Measurements from ENCODE around the gene FAM240A. TPM values are rescaled to one million over a fixed set of nuclear protein-coding genes. Genes with fewer than 3 reads are reported as not detected.
"Not testable (repeated sequence)": the region's sequence is repeated elsewhere in the genome, so short reads cannot be mapped to it uniquely, and the experiment has no call there.

FAM240A gene
- total RNA-seq, 1 experiment from 2014 or later = not detected

GRCh38 chr3:46574881-46575576 lies 37.3 kb upstream of the FAM240A start:
- Mint-ChIP-seq H3K4me3 (ENCODE audit: low read depth, unreplicated experiment) (no peak overlapping the region), H3K27ac (ENCODE audit: unreplicated experiment) (no peak overlapping the region), H3K9me3 (ENCODE audit: low read depth, unreplicated experiment) (no peaks in the 10 kb centered on the region), H3K4me1 (ENCODE audit: low read depth, unreplicated experiment) (no peaks in the 10 kb centered on the region), H3K36me3 (ENCODE audit: insufficient read depth, unreplicated experiment) (no peaks in the 10 kb centered on the region), H3K27me3 (ENCODE audit: unreplicated experiment) (no peaks in the 10 kb centered on the region)
- CTCF ChIA-PET = no interaction called here
- no peak for TF ChIP-seq CTCF (IDR thresholded peaks at IDR 0.05; ENCODE audit: unreplicated experiment)
- DNase-seq = no peak
- intact Hi-C loops (cut with micrococcal nuclease; ENCODE audit: unreplicated experiment) = no loop called here
- no TSS peak for BruUV-seq (replicated peaks)

GRCh38 chr3:46575577-46576222 lies 36.6 kb upstream of the FAM240A start:
- H3K36me3 Mint-ChIP-seq (ENCODE audit: insufficient read depth, unreplicated experiment) = no peaks in the 10 kb centered on the region
- no peaks in the 10 kb centered on the region for H3K9me3 Mint-ChIP-seq (ENCODE audit: low read depth, unreplicated experiment)
- H3K4me3 Mint-ChIP-seq (ENCODE audit: low read depth, unreplicated experiment) = no peak overlapping the region
- BruUV-seq (replicated peaks) = no TSS peak
- no peaks in the 10 kb centered on the region for H3K27me3 Mint-ChIP-seq (ENCODE audit: unreplicated experiment)
- CTCF ChIA-PET = no interaction called here
- no peaks in the 10 kb centered on the region for H3K4me1 Mint-ChIP-seq (ENCODE audit: low read depth, unreplicated experiment)
- DNase-seq = no peak
- intact Hi-C loops (cut with micrococcal nuclease; ENCODE audit: unreplicated experiment) = no loop called here
- no peak overlapping the region for H3K27ac Mint-ChIP-seq (ENCODE audit: unreplicated experiment)
- no peak for TF ChIP-seq CTCF (IDR thresholded peaks at IDR 0.05; ENCODE audit: unreplicated experiment)

- no peak overlapping the region for H3K4me3 Mint-ChIP-seq (ENCODE audit: low read depth, unreplicated experiment)
- no peak overlapping the region for H3K27ac Mint-ChIP-seq (ENCODE audit: unreplicated experiment)
- BruUV-seq (replicated peaks) = no TSS peak
- intact Hi-C loops (cut with micrococcal nuclease; ENCODE audit: unreplicated experiment) = no loop called here
- H3K9me3 Mint-ChIP-seq (ENCODE audit: low read depth, unreplicated experiment) = no peaks in the 10 kb centered on the region
- no peak for DNase-seq
- no peaks in the 10 kb centered on the region for H3K4me1 Mint-ChIP-seq (ENCODE audit: low read depth, unreplicated experiment)
- CTCF ChIA-PET = no interaction called here
- H3K36me3 Mint-ChIP-seq (ENCODE audit: insufficient read depth, unreplicated experiment) = no peaks in the 10 kb centered on the region
- no peaks in the 10 kb centered on the region for H3K27me3 Mint-ChIP-seq (ENCODE audit: unreplicated experiment)
- no peak for TF ChIP-seq CTCF (IDR thresholded peaks at IDR 0.05; ENCODE audit: unreplicated experiment)
Observed at GRCh38 chr3:46576386-46576785, 35.9 kb upstream of the FAM240A start.

- no peak for DNase-seq
- Mint-ChIP-seq H3K36me3 (ENCODE audit: insufficient read depth, unreplicated experiment) (no peaks in the 10 kb centered on the region), H3K4me3 (ENCODE audit: low read depth, unreplicated experiment) (no peak overlapping the region), H3K9me3 (ENCODE audit: low read depth, unreplicated experiment) (no peaks in the 10 kb centered on the region), H3K4me1 (ENCODE audit: low read depth, unreplicated experiment) (no peaks in the 10 kb centered on the region), H3K27me3 (ENCODE audit: unreplicated experiment) (no peaks in the 10 kb centered on the region), H3K27ac (ENCODE audit: unreplicated experiment) (no peak overlapping the region)
- BruUV-seq (replicated peaks) = no TSS peak
- intact Hi-C loops (cut with micrococcal nuclease; ENCODE audit: unreplicated experiment) = no loop called here
- no peak for TF ChIP-seq CTCF (IDR thresholded peaks at IDR 0.05; ENCODE audit: unreplicated experiment)
- CTCF ChIA-PET = no interaction called here
Observed at GRCh38 chr3:46576879-46577278, 35.4 kb upstream of the FAM240A start.

- not testable (repeated sequence) for H3K27me3 Mint-ChIP-seq (ENCODE audit: unreplicated experiment); H3K9me3 Mint-ChIP-seq (ENCODE audit: low read depth, unreplicated experiment)
- CTCF ChIA-PET = interaction anchor here (1.1 kb wide), 1 partner anchor 19 kb away, joined by 3 read pairs; no protein-coding TSS in a partner anchor
Observed at GRCh38 chr3:46577580-46578249, 34.6 kb upstream of the FAM240A start.

More at GRCh38 chr3:46577580-46578249, 34.6 kb upstream of the FAM240A start:
- intact Hi-C loops (cut with micrococcal nuclease; ENCODE audit: unreplicated experiment); BruUV-seq (replicated peaks); DNase-seq; H3K4me3 Mint-ChIP-seq (ENCODE audit: low read depth, unreplicated experiment); H3K36me3 Mint-ChIP-seq (ENCODE audit: insufficient read depth, unreplicated experiment); H3K4me1 Mint-ChIP-seq (ENCODE audit: low read depth, unreplicated experiment); H3K27ac Mint-ChIP-seq (ENCODE audit: unreplicated experiment): not testable (repeated sequence)

All from Calu3 (cell line).